GM21528 (cell line): ENCODE data around the gene MYH14.

ENCODE experiments used
- ATAC-seq: cut with Tn5 transposase; IDR thresholded peaks from one replicate; pipeline ENCODE4 v1.9.1; 2021; ENCODE audit warnings: mild to moderate bottlenecking, moderate library complexity; ENCODE audit not compliant: unreplicated experiment, low FRiP score

Gene MYH14

DNA sequence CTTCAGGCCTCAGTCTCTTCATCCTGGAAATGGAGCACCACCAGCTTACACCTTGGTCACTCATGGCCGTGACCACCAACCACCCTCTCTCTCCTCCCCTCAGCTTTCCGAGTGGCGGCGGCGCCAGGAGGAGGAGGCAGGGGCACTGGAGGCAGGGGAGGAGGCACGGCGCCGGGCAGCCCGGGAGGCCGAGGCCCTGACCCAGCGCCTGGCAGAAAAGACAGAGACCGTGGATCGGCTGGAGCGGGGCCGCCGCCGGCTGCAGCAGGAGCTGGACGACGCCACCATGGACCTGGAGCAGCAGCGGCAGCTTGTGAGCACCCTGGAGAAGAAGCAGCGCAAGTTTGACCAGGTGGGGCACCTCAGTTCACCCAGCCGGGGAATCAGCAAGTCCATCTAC lies 78.1 kb downstream of the MYH14 start:
- ATAC-seq = no peak

DNA sequence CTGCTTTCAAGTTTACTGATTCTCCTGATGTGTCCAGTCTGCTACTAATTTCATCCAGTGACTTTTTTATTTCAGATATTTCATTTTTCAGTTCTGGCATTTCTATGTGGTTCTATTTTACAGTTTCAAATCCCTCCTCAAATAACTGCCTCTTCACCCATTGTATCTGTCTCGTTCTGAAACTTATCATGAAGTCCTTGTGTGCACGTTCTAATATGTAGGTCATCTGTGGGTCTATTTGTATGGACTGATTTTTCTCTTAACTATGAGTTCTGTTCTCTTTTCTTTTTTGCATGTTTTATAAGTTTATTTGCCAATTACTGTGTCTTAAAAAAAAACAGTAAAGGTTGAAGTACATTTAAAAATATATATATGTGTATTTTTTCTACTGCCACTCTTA lies 82.4 kb downstream of the MYH14 start:
- ATAC-seq = no peak

DNA sequence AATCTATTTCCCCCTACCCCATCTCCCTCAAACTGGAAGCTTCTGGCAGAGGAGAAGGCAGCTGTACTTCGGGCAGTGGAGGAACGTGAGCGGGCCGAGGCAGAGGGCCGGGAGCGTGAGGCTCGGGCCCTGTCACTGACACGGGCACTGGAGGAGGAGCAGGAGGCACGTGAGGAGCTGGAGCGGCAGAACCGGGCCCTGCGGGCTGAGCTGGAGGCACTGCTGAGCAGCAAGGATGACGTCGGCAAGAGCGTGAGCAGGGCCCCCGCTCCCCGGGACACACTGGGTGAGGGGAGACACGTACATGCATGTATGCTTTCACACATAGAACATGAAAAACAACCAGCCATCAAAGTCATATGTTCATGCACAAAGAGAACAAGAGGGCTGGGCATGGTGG lies 83.0 kb downstream of the MYH14 start:
- ATAC-seq = no peak

- no peak for ATAC-seq
These were observed 83.9 kb downstream of the MYH14 start for GRCh38 chr19:50287331-50287730.

GRCh38 chr19:50288954-50289353 lies 85.5 kb downstream of the MYH14 start:
- no peak for ATAC-seq

DNA sequence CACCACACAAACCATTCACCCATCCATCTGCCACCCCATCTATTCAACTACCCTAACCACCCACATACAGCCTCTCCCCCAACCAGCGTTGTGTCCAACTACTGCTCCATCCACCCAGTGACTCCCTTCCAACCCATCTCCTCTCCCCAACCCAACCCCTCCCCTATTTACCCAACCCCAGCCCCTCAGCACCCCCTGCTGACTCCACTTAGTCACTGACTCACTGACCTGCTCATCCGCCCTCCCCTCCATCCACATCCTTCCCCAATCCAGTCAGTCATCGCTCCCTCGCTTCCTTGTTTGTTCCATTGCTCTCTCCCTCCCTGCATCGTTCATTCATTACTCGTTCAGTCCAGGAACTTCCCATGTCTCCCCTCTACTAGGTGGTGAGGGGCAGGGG lies 86.6 kb downstream of the MYH14 start:
- ATAC-seq = no peak

- ATAC-seq = no peak
These were observed 87.4 kb downstream of the MYH14 start for GRCh38 chr19:50290775-50291174.

- ATAC-seq = no peak
These were observed 88.9 kb downstream of the MYH14 start for GRCh38 chr19:50292216-50292827.

GRCh38 chr19:50293263-50294004 lies 90.0 kb downstream of the MYH14 start:
- ATAC-seq = no peak

DNA sequence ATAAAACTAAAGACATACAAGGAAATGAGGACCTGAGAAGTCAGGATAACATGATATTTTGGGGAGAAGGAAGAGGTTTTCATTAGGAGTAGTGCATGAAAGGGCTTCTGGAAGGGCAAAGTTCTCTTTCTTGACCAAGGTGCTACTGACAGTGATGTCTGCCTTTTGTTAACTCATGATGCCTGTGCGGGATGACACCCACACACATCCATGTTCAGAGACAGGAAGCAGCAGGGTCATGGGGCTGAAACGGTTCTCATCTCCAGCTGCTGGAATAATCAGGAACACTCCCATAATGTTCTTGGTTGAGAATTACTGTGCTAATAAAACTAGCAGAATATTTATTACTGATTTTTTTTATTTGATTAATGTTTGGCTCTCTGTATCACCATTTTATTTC lies 96.6 kb downstream of the MYH14 start:
- ATAC-seq = no peak

DNA sequence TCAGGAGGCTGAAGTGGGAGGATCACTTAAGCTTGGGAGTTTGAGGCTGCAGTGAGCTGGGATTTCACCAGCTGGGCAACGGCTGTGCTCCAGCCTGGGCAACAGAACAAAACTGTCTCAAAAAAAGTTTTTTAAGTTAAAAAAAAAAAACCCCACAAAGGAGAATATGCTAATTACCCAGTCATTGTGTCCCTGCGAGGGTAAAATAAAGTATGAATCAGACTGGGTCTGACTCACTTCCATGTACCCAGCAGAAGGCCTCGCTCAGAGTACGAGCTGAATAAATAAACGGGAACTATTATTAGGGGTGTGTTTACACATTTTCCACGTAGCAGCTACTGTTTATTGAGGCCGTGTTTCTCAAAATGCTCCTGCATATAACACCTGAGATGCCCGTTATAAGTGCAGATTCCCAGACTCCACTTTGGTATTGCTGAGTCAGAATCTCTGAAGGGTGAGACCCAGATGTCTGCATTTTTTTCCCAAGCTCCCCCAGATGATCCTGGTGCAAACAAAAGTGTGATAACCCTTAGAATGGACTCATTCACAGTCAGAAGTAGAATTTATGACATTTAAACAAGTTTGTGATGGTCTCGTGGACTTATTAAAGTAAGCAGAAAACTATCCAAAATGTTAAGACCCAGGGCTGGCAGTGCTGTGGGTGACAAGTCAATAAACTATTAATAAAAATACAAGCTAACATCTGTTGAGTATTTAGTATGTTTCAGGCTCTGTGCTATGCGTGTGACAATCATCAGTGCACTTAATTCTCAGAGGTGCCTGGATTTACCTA lies 97.6 kb downstream of the MYH14 start:
- no peak for ATAC-seq

DNA sequence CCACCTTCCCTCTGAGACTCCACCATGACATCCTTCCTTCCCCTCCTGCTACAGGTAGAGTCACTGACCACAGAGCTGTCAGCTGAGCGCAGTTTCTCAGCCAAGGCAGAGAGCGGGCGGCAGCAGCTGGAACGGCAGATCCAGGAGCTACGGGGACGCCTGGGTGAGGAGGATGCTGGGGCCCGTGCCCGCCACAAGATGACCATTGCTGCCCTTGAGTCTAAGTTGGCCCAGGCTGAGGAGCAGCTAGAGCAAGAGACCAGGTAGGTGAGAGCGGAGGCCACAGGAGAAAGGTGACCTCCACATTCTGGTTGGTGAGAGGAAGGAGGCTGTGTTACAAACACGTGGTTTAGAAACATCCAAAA lies 98.2 kb downstream of the MYH14 start:
- ATAC-seq = no peak

DNA sequence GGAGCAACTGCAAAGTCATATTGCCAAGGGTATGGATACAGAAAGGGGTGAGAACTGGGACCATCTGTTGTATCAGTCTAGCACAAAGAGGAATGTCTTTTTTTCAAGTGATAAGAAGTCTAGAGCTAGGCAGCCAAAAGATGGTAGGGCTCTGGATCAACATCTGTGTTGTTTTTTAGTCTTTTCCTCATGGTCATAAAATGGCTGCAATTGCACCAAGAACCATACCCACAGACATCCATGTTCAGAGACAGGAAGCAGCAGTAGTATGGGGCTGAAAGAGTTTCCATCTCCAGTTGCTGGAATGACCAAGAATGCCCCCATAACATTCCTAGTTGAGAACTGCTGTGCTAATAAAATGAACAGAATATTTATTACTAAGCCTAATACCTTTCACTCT lies 100.1 kb downstream of the MYH14 start:
- no peak for ATAC-seq

DNA sequence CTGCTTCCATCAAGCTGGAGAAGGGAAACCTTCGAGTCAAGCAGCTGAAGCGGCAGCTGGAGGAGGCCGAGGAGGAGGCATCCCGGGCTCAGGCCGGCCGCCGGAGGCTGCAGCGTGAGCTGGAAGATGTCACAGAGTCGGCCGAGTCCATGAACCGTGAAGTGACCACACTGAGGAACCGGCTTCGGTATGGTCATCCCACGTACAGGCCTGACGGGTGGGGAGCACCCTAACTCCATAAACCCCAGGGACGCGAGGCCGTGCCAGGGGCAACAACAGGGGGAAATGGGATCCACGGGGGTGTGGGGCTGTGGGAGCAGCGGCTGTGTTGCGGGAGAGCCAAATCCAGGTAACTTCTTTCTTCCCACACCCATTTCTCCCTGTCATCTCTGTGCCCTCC lies 105.6 kb downstream of the MYH14 start:
- no peak for ATAC-seq

- ATAC-seq = no peak
These were observed 106.1 kb downstream of the MYH14 start for GRCh38 chr19:50309396-50310125.

DNA sequence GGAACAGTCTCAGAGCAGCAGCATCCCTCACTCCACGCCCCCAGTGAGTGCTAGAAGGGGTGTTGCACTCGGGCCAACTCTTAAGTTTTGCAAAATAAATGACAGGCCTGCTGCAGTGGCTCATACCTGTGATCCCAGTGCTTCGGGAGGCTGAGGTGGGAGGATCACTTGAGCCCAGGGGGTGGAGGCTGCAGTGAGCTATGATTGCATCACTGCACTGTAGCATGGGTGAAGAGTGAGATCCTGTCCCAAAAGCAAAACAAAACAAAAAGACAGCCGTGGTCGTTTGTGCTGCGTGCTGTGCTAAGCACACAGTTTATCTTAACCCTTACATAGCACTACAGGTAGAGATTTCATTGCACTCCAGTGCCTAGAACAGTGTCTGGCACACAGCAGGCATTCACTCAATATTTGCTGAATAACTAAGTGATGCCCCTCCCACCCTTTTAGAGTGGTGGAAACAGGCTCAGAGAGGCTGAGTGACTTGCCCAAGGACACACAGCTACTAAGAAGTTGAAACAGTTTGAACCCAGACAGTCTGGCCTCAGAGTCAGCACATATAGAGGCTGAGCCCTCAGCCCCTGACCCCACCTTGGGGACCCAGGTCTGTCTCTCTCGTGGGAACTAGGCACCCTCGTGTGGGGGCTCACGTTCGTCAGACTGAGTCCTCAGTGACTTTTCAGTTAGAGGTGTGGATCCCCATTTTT lies 107.5 kb downstream of the MYH14 start:
- no peak for ATAC-seq

DNA sequence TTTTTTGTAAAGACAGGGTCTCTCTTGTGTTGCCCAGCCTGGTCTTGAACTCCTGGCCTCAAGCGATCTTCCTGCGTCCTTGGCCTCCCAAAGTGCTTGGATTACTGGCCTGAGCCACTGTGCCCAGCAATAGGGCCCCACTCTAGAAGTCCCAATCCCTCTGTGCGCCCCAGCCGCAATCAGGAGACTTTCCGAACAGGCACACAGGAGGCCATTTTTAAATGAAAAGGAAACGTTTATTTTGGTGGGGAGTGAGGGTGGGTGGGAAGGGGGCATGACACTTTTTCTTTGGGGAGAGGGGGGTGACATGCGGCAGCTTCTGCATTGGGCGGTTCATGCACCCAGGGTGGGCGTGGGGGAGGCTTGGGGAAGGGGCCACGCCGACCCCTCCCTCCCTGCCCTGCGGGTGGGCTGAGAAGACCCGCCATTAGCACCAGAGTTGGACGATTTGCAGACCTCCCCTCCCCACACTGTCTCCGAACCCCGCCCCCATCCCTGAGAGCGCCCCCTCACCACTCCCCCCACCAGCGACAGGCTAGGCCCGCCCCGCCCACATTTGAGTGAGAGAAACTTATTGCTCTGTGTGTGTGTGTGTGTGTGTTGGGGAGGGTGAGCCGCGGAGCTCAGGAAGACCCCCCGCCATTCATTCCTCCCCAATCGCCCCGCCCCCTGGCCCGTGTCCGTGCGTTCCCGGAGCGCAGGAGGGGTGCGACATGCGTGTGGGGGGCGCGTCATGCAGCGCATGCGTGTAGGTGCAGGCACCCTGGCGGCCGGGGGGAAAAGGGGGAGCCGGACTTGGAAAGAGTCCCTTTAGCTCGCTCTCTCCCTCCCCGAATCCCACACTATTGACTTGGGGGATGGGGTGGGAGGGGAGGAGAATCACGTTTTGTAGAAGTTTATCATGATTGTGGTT lies 108.6 kb downstream of the MYH14 start:
- no peak for ATAC-seq

DNA sequence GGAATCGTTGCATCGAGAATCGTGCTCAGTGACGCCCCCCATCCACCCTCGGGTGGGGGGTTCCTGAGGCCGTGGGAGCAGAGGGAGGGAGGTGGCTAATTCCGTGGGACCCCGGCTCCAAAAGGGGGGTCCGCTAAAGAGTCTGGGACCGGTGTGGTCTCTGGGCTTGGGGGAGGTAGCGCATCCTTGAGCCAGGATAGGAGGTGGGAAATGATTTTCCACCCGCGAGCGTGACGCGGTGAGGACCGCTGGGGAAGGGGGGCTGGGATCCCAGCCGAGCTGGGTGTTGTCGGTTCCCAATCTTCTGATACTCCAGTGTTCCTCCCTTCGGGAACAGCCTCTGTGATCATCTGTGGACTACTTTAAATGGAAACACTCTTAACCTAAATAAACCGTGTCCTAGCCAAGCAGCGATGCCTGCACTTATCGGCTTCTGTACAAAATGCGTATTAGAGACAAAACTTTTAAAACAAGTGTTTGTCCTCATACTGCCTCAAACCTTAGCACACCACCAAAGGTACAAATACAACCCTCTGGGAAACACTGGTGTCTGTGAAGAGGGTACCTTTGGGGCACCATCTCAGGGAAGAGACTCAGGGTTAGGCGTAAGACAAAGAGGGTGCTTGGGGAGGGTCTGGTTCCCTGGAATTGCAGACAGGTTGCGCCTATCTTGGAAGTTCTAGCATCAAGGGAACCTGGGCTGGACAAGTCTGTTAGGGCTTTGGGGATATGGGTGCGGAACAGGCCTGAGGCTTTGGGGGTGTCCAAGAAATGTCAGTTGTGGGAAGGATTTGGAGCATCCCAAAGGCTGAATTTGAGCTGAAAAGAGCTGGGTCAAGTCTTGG lies 109.8 kb downstream of the MYH14 start:
- no peak for ATAC-seq
